GM10266 (cell line): Measurements from ENCODE around the gene MMAB.

Experiments used
- DNase-seq: peaks from one replicate; pipeline ENCODE4 v3.0.0; 2012; ENCODE audit errors: extremely low spot score
- TF ChIP-seq, protein P1 (sequence below): IDR thresholded peaks from 2 replicates; pipeline ENCODE4 v1.5.1; 2012; ENCODE audit warnings: mild to moderate bottlenecking, low read depth; ENCODE audit not compliant: control insufficient read depth, insufficient read depth; ENCODE audit errors: missing control alignments

The MMAB gene

DNA sequence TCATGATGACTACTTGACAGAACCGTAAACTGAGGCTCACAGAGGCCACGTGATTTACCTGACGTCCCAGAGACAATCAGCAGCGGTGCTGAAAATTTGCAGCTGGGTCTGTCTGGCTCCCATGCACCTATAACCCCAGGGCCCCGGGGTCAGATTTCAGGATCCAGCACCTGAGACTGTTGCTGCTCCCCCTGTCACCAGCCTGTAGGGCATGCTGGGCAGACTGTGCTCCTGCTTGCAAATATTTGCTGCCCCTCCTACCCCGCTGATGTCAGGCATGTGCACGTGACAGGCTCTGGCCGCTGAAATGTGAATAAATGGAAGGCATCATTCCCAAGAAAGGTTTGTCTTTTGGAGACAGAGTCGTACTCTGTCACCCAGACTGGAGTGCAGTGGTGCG lies 6.0 kb downstream of the MMAB start:
- DNase-seq: no peak
- TF ChIP-seq, protein P1, sequence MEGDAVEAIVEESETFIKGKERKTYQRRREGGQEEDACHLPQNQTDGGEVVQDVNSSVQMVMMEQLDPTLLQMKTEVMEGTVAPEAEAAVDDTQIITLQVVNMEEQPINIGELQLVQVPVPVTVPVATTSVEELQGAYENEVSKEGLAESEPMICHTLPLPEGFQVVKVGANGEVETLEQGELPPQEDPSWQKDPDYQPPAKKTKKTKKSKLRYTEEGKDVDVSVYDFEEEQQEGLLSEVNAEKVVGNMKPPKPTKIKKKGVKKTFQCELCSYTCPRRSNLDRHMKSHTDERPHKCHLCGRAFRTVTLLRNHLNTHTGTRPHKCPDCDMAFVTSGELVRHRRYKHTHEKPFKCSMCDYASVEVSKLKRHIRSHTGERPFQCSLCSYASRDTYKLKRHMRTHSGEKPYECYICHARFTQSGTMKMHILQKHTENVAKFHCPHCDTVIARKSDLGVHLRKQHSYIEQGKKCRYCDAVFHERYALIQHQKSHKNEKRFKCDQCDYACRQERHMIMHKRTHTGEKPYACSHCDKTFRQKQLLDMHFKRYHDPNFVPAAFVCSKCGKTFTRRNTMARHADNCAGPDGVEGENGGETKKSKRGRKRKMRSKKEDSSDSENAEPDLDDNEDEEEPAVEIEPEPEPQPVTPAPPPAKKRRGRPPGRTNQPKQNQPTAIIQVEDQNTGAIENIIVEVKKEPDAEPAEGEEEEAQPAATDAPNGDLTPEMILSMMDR: no peak

DNA sequence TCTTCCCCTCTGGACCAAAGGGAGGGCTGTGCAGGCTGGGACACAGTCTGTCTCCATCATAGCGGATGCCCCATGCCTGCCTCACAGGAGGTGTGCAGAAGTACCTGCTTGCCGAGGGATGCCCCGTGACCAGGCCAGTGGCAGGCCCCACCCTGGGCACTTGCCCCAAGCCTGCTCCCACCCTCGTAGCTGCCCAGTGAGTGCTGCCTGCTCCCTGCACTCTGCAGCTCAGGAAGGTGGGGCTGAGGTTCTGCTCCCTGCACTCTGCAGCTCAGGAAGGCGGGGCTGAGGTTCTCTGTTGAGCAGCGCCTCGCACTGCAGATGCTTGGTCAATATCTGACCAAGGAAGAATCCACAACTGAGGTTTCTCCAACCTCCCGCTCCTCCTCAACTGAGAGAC lies 6.9 kb downstream of the MMAB start:
- TF ChIP-seq, protein P1: no peak
- no peak for DNase-seq

DNA sequence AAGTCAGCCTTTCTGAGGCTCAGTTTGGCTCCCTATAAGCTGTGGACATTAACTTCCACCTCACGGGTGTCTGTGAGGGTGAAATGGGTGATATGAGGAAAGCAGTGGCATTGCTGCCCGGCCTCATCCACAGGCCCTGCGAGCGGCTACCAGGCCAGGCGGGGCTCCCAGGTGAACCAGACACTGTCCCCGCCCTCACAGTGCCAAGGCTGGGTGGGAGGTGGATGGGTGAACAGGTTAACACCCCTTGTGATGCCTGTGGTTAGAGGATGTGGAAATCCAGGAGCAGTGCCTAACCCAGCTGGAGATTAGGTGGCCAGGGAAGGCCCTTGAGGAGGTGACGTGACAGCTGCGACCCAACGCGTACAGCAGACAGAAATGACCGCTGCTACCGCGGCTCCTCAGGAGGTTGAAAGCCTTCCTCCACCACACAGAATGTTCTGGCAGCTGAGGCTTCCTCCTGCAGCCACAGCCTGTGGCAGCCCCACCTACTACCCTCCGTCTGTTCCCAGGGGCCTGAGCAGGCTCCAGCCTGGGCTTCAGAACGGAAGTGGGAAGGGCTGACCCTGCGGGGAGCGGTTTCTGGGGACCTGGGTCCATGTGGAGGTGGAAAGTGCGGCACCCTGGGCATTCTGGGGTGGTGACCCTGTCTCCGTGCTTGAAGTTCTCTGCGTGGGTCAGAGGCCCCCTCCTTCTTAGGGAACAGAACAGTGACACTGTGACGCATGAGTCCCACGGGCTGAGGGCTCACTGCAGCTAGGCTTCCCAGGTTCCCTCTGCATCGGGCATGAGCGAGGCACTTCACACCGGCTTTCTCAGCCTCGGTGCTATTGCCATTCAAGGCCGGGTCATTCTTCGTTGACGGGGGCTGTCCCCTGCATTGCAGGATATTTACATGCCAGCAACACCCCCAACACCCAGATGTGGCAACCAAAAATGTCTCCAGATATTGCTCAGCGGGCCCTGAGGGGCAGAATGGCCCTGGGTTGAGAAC lies 9.7 kb downstream of the MMAB start:
- DNase-seq: no peak
- TF ChIP-seq, protein P1: no peak

DNA sequence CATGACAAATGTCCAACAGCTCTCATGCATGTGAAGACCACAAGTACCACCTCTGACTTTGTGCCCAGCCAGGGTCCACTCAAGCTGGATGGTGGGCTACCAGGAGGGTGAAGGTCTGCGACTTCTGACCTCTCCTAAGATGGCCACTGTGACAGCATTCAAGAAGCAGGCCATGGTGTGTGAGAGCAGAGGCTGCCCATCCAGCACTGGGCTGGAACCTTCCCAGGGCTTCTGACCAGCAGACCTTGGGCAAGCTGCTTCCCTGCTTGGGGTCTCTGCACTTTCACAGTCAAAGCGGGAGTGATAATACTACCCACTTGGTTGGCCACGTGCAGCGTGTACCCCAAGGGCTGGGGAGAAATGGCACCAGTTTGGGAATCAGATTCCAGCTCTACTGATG lies 10.4 kb downstream of the MMAB start:
- no peak for DNase-seq
- TF ChIP-seq, protein P1: no peak

DNA sequence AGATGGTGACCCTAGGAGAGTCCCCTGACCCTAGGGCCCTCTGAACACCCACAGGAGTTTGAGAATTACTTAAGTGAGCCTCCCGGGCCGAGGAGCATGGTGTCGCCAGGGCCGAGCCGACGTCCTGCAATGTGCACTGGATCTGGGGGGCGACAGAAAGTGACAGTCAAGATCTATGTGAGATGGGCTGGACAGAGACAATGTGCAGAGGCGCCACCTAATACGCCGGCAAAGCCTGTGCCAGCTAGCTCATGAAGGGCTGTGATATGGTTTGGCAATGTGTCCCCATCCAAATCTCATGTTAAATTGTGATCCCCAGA lies 11.6 kb downstream of the MMAB start:
- TF ChIP-seq, protein P1: no peak
- DNase-seq: no peak

DNA sequence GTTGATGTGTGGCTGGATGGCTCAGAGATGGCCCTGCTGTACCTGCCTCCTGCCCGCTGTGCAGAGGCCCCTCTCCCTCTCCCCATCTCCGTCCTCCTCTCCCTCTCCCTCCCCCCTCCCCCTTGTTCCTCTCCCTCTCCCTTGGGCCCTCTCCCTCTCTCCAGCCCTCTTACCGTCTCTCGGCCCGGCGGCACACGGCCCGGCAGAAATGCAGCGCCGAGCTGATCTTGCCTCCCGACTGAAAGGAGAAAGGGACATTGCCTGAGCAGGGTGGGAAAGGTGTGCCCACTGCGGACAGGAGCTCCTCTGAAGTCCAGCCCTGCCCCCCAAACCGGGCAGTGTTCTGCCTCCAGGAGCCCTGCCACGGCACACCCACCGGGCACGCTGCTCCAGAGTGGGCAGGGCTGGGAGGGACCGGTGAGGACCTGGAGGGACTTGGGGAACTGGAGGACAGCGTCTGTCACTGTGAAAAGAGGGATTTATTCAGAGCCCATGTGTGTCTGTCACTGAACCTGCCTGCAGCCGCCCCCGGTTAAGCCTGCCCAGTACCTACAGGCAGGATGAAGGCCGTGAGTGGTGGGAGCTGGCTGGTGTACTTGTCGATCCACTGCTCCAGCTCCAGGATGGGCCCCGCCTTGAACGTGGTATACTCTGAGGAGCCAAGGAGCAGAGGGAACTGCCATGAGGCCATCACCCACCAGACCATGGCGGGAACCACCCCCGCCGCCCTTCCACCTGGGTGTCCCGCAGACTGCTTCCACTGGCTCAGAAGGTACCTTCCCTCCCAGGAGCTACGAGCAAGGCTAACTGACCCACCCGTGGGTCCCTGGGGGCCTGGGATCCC lies 12.2 kb downstream of the MMAB start:
- no peak for DNase-seq
- TF ChIP-seq, protein P1: no peak
